HCT116 (cell line): ENCODE data around the gene ATXN1.

Experiments used
- POLR2A ChIP-seq: IDR thresholded peaks from 2 replicates; pipeline ENCODE4 v1.7.0; 2011; ENCODE audit warnings: borderline replicate concordance; ENCODE audit not compliant: insufficient read depth, insufficient read length; ENCODE audit errors: extremely low read depth
- RAD21 ChIP-seq: IDR thresholded peaks from 2 replicates; pipeline ENCODE4 v1.6.1; 2012; ENCODE audit warnings: low read depth, mild to moderate bottlenecking
- SRF ChIP-seq: IDR thresholded peaks from 2 replicates; pipeline ENCODE4 v1.6.1; 2012; ENCODE audit warnings: low read depth
- ZNF274 ChIP-seq: fragments of 200-500 bp; sonication (Bioruptor generic); IDR thresholded peaks from 2 replicates; pipeline ENCODE4 v1.6.1; 2014; ENCODE audit warnings: mild to moderate bottlenecking, low read depth, low read length, inconsistent platforms
- TF ChIP-seq, protein P1 (sequence below), 3 experiments: fragments of 200-600 bp in 1 of 3; sonication (generic) in 1 of 3; IDR thresholded peaks in 2 of 3; conservative IDR thresholded peaks in 1 of 3; 2 replicates each; pipeline ENCODE4 v1.5.1; 2012 to 2017; ENCODE audit warnings: low read depth in 2 of 3, low read length in 2 of 3, antibody characterized with exemption in 1 of 3, borderline replicate concordance in 1 of 3, control low read depth in 1 of 3, mild to moderate bottlenecking in 1 of 3, mixed read lengths in 1 of 3, mixed run types in 1 of 3, moderate library complexity in 1 of 3; ENCODE audit not compliant: insufficient read depth in 1 of 3

GRCh38 chr6:16493802-16494201, 267.5 kb downstream of the ATXN1 start:
- no peak for TF ChIP-seq POLR2A
- no peak for TF ChIP-seq ZNF274
- no peak for TF ChIP-seq SRF
- no peak for TF ChIP-seq RAD21
- TF ChIP-seq, protein P1, sequence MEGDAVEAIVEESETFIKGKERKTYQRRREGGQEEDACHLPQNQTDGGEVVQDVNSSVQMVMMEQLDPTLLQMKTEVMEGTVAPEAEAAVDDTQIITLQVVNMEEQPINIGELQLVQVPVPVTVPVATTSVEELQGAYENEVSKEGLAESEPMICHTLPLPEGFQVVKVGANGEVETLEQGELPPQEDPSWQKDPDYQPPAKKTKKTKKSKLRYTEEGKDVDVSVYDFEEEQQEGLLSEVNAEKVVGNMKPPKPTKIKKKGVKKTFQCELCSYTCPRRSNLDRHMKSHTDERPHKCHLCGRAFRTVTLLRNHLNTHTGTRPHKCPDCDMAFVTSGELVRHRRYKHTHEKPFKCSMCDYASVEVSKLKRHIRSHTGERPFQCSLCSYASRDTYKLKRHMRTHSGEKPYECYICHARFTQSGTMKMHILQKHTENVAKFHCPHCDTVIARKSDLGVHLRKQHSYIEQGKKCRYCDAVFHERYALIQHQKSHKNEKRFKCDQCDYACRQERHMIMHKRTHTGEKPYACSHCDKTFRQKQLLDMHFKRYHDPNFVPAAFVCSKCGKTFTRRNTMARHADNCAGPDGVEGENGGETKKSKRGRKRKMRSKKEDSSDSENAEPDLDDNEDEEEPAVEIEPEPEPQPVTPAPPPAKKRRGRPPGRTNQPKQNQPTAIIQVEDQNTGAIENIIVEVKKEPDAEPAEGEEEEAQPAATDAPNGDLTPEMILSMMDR (IDR thresholded peaks at IDR 0.05 in 2 of 3, conservative IDR thresholded peaks at IDR 0.05 in 1 of 3; ENCODE audit: borderline replicate concordance in 1 of 3, insufficient read depth in 1 of 3, low read depth in 2 of 3, low read length in 2 of 3): no peak
